GM19438 (cell line): ENCODE results near the gene FBLN1.

Experiments used
- ATAC-seq: cut with Tn5 transposase; IDR thresholded peaks from one replicate; pipeline ENCODE4 v1.9.1; 2021; ENCODE audit warnings: low read depth; ENCODE audit not compliant: unreplicated experiment

FBLN1 gene

DNA sequence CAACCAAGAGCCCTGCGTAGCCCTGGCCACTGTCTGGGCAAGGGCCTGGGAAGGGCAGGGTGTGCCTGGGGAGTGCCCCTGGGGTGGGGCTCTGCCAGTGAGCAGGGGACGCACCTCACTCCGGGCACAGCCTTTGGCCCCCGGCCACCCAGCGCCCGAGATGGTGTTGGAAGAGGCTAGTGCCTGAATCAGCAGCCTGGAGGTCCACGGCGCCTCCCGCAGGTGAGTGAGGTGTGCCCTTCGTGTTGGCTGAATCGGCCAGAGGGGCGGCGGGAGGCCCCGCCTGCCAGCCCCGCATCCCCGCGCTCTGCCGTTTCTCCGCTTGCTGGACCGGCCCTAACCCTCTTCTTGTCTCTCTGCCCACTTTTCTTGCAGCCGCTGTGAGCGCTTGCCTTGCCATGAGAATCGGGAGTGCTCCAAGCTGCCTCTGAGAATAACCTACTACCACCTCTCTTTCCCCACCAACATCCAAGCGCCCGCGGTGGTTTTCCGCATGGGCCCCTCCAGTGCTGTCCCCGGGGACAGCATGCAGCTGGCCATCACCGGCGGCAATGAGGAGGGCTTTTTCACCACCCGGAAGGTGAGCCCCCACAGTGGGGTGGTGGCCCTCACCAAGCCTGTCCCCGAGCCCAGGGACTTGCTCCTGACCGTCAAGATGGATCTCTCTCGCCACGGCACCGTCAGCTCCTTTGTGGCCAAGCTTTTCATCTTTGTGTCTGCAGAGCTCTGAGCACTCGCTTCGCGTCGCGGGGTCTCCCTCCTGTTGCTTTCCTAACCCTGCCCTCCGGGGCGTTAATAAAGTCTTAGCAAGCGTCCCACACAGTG is 60.1 kb downstream of the FBLN1 start:
- no peak for ATAC-seq

DNA sequence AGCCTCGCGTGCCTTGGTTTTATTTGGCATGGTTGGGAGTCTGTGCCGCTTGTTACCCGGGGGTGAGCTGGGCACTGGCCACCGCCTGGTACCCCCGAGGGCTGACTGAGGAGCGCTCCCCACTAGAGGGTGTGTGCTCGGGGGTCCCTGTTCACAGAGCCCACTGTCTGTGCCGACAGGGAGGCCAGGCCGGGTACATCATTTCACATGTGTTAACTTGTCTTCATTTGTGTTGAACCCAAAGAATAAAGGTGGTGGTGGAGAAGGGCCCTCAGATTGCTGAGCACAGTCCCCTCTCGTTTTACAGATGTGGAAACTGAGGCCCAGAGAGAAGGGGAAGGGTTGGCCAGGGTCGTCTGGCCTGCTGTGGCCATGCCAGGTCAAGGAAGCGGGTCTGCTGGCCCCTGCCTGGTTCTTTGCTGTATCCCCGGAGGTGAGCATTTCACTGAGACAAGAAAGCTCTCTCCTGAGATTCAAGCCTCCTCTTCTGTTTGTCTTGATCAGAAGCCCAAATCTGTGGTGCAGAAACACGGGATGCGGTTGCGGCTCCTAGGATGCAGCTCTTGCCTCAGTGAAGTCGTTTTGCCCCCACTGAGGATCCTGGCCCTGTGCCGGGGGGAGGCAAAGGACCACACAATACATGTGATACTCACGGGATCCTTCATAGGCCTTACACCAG is 60.8 kb downstream of the FBLN1 start:
- ATAC-seq = no peak

DNA sequence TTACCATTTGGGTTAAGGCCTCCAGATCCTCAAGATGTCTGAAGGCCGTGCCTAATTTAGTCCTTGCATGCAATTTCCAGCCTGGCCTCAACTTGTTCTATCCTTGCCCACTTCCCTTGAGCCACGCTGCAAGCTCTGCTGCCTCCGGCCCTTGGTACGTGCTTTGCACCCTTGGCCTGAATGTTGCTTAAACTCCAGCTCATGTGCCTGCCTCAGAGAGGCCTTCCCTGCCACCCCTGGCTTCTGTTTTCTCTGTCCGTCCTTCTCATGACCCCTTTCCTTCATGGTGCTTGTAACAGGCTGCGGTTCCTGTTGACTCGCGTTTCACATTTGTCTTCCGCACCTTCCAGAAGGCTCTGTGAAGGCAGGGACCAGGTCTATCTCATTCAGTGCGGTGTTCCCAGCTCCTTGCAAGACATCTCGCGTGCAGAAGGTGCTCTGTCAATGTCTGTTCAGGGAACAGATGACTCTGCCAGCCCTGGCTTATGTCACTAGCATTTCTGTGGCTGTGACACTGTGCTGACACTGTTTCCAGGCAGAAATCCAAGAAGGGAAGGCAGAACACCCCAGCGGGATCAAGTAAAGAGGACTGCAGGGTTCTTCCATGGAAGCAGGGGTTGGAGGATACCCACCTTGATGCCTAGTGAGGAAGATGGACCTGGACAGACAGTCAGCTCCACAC is 61.8 kb downstream of the FBLN1 start:
- ATAC-seq = no peak

DNA sequence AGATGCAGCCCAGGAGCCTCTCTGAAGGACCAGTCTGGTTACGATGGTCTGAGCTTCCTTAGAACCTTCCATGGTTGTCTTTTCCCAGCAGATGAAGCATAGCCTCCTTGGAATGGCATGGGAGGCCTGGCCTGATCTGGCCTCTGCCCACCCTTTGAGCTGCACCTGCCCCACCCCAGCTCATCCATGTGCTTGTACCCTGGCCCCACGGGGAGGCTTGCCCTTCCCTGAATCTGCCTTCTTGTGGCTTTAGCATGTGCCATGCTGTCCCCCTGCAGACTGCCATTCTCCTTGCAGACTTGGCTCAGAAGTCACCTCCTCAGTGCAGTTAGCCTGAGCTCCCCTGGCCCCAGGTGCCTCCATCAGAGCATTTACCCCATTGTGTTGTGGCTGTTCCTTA is 62.5 kb downstream of the FBLN1 start:
- ATAC-seq = no peak

DNA sequence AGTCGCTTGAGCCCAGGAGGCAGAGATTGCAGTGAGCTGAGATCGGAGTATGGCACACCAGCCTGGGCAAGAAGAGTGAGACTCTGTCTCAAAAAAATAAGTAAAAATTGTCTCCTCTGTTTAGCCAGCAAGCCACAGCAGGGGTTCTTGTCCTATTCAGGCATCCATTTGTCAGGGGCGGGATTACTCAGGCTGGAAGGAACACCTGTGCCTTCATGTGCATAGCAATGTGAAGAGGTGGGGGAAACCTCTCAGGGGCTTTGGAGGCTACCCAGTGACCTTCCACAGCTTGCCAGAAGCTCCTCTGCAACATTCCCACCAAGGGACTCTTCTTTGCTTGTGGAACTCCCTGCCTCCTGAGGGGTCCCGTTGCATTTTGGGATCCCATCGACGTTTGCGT is 63.3 kb downstream of the FBLN1 start:
- ATAC-seq = no peak

DNA sequence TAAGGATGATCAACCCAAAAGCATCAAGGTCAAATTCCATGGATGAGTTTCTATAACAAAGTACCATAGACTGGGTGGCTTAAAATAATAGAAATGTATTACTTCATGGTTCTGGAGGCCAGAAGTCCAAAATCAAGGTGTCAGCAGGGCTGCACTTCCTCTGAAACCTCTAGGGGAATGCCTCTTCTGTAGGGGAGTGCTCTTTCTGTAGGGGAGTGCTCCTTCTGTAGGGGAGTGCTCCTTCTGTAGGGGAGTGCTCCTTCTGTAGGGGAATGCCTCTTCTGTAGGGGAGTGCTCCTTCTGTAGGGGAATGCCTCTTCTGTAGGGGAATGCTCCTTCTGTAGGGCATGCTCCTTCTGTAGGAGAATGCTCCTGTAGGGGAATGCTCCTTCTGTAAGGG is 65.5 kb downstream of the FBLN1 start:
- no peak for ATAC-seq

DNA sequence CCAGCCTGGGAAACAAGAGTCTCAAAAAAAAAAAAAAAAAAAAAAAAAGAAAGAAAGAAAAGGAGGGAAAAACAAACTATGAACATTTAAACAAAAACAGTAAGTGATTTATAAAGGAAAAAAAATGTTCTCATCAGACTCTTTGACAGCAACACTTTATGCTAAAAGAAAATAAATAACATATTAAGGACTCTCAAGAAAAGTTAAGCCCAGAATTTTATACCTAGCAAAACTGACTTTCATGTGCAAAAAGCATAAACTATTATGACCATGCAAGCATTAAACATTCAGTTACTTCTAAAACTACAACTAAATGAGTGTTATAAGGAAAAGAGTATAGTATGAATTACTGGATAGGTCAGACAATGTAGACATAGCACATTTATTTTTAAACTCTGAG is 68.4 kb downstream of the FBLN1 start:
- ATAC-seq = no peak

DNA sequence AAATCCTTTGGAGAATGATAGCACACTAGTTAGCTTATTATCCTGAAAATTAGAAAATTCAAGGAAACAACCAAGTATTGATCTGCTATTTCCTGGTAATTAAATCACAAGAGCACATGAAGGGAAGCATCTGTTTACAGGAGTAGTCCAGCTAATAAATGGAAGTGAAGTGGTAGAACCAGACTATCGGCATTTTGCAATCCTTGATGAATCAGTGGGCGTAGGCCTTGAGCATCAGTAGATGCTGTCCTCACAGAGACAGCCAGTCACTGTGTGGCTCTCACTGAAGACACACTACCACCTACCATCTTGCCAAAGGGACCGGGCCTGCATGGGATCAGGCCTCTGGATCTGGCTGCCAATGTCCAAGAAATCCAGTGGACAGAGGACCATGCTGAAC is 69.8 kb downstream of the FBLN1 start:
- ATAC-seq = no peak

DNA sequence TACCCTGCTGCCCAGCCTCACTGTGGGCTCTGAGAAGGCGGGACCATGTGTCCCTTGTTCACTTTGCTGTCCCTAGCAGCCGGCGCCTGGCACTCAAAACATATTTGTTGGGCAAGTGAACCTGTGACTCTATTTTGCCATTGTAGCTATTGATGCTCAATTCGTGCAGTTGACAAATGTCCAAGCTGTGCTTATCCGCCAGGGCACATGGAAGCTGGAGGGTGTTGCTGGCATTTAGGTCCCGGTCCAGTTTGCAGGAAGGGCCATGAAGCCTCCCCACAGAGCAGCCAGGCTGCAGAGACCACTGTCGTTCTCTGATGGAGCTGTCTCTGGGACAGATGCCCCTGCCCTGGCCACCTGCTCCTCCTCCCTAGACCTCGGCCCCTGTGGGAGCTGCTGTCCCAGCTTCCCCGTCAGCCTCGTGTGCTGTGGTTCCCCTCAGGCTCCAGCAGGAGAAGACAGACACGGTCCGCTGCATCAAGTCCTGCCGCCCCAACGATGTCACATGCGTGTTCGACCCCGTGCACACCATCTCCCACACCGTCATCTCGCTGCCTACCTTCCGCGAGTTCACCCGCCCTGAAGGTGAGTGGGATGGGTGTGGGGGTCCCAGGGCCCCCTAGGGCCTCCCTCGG is 71.5 kb downstream of the FBLN1 start:
- ATAC-seq = no peak

DNA sequence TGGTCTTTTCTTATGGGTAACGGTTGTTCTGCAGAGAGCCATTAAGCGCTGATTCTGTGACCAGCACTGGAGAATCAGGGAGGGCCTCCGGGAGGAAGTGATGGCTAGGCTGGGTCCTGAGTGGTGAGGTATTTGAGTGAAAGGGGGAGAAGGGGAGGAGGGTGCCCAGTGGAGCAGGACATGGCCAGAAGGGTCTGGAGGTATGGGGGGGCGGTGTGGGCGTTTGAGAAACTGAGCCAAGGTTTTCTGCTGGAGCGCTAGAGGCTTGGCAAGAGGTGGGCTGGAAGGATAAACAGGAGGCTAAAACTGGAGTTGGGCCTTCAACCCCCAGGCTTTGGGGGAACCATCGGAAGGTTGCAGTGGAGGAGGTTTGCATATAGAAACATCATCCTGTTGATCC is 72.5 kb downstream of the FBLN1 start:
- ATAC-seq = no peak

DNA sequence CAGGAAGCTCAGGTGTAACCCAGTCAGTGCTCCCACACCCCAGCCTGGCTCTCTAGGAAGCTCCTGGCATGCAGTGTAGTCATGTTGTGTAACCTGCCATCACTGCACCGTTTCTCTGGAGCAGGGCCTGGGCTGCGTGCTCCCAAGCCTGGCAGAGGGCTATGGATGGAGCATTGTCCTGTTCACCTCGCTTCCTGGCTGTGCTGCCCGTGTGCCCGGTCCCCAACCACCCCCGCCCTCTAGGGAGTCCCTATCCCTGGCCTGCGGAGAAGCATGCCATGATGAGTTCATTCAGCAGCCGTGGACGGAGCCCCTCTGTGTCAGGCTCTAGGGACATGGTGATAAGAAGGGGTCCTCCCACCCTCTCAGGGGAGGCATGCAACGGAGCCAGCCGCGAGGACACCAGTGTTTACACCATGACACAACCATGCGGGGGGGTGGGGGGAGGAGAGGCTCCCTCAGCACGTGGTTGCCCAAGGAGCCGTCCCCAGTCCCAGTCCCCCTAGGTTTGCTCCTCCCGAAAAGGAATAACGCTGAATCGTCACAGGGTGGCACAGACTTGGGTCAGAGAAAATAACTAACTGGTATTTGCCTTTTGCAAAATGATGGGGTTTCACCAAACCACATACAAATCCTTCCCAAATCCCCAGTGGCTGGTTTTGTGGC is 73.1 kb downstream of the FBLN1 start:
- ATAC-seq = no peak

DNA sequence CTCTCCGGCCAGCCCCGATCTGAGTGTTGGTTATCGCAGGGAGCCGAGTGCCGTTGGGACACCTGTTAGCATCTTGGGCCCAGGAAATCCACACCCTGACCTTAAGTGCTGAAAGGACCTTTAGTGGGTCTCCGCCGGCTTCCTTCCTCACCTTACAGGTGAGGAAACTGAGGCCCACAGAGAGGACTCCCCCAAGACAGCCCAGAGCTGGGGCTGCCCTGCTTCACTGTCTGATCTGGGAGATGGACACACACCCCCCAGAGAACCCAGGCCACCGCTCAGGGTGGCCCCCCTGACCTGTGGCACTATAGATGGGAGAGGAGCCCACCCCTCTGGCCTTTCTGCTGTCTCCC is 73.6 kb downstream of the FBLN1 start:
- no peak for ATAC-seq

DNA sequence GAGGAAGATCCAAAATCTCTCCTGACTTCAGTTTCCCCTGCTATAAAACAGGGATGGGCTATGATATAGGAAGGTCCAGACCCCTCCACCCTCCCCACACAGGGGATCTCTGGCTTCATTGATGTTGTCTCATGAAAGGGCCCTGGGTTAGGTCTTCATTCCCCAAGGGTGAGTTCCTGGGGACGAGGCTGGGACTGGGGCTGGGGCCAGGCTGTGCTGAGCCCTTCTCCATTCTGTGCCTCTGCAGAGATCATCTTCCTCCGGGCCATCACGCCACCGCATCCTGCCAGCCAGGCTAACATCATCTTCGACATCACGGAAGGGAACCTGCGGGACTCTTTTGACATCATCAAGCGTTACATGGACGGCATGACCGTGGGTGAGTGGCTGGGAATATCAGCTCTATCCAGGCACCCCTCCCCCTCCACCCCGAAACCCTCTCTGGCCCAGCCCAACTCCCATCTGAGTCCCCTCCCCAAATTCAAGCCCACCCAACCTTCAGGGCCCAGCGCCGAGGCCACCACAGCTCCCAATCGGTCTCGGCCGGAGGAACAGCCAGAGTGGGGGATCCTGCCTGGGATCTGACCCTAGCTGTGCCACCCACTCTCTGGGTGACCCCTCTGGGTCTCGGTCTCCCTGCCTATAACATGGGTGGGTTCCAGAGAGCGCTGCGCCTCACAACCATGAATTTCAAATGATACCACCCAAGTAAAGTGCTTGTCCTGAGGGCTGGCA is 74.2 kb downstream of the FBLN1 start:
- ATAC-seq = no peak

DNA sequence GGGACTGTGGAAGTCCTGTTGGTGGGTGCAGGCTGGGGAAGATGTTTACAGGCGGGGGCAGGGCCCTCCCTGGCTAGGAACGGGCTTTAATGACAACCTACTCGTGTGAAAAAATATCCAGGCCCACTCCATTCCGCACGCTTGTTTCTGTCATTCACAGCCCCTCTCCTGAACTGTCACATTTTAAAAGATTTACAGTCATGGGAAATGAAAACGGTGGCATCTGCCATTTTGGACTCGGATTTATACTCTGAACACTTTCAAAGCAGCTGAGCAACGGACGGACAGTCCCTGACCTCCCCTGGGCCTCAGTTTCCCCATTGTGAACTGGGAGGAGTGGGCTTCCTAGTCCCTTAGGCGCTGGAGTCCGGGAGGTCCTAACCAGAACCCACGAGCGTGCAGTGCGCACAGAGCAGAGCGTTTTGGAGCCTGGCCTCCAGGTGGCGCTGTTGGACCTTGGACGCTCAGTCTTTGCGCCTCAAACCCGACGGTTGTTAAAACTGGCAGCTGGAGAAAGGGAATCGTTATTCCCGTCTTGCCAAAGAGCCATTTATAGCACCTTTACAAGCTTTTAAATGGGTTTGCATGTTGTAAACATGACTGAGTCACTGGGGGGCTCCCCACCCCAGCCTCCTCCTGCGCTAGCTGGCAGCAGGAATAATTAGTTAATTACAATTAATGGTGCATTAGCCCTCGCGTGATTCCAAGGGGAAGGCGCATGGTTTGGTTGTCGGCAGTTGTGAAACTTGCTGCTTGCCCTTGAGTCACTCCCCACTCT is 75.3 kb downstream of the FBLN1 start:
- no peak for ATAC-seq

DNA sequence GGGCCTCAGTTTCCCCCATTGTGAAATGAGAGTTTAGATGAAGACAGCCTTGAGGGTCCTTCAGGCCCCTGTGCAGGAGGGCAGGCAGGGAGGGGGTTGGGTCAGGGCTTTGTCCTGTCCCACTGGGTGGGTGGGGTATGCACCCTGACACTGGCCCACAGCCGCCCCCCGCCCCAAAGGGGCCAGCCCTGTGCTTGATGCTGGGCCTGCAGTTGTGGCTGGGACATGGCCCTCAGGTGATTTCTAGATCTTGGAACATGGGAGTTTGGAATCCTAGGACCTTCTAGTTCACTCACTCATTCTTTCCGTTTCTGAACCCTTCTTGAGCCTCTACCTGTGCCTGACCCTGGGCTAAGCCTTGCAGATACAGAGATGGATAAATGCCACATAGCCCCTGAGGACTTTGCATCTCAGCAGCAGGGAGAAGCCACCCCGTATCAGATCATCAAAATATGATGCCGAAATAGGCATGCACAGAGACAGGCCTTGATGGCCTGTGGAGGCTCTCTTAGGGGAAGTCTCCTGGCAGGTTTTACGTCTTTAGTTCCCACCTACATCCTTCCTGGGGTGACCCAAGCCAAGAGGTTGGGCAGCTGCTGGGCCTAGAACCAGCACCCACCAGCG is 76.0 kb downstream of the FBLN1 start:
- ATAC-seq = no peak

DNA sequence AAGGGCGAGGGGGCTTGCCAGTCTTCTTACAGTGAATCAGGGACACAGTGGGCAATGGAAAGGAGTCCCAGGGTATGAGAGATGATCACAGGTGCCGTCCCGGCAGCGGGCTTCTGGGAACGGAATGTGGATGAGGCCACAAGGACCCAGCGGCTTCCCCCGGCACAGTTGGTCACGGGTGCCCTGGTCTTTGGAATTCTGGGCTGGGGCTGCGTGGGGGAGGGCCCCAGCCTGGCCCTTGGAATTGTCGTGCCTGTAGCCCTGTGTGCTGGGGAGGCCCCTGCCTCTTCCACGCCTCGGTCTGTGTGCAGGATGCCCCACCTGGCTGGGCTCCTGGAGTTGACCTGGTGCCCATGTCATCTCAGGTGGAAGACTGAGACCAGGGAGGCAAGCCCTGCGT is 76.6 kb downstream of the FBLN1 start:
- ATAC-seq = no peak

DNA sequence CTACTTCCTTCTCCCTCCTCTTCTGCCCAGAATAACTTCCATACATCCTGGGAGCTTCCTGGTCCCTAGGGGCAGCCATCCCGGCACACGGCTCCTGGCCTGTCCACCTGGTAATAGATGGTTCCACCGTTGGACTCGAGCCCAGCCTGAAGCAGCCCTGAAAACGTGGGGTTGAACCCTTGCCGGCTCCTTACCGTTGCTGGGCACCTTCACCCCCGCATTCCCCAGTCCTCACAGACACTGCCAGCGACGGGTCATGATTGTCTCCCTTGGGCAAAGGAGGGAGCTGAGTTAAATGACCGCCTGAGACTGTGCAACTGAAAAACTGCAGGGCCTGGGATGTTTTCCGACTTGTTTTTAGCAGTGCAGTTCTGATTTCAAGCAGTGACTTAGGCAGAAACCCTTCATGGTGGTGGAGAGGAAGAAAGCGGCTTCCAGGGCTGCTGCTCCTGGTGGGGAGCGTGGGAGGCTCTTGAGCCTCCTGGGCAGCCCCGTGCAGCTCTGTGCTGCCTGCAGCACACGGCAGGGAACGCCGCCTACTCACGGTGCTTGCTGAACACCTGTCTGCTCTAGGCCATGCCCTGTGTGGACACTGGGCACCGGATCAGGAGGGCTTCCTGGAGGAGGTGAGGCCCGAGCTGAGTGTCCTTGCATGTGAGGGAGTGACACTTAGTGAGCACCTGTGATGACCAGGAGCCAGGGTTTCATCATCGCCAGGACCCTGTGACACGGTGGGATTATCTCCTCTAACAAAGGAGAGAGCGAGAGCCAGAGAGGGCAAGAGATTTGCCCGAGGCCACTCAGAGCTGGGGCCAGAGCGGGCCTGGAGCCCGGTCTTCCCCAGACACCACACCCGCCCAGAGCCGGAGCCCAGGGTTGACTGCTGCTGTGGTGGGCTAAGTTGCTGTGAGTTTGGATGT is 77.4 kb downstream of the FBLN1 start:
- no peak for ATAC-seq
